ENCODE results near the gene PKN3. TPM values are rescaled to one million over a fixed set of nuclear protein-coding genes. Genes with fewer than 3 reads are reported as not detected.

PKN3 gene
- total and polyA plus RNA-seq, 9 of the 15 experiments (the other 6 are each of a cell fraction or from before 2014, with no cell fraction given): 0.82 to 49.2 (median 19.7) TPM

DNA sequence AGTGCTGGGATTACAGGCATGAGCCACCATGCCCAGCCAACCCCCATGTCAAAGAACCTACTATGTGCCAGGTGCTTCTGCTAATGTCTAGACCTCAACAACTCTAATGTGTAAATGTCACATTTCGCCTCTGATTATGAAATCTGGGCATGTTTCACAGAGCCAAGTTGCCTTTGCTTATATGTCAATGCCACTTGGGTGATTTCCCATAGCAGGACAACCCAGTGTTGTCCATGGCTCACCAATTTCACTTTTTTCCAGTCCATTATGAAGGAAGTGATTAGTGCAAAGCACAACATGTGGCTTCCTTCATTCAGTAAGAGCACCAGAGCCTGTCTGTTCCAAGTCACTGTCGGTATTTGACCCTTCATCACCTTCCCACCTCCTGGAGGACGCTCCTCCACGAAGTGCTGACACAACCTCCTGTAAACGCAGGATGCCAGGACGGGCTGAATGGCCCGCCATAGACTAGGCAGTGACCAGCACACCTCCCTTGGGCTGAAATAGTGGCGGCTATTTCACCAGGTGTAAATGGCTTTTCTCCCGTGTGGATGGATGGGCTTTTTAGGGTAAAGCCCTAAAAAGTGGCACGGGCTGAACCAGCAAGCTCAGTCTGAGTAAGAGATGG is 962 bp upstream of the PKN3 start (continued):
- TF ChIP-seq, protein P1, sequence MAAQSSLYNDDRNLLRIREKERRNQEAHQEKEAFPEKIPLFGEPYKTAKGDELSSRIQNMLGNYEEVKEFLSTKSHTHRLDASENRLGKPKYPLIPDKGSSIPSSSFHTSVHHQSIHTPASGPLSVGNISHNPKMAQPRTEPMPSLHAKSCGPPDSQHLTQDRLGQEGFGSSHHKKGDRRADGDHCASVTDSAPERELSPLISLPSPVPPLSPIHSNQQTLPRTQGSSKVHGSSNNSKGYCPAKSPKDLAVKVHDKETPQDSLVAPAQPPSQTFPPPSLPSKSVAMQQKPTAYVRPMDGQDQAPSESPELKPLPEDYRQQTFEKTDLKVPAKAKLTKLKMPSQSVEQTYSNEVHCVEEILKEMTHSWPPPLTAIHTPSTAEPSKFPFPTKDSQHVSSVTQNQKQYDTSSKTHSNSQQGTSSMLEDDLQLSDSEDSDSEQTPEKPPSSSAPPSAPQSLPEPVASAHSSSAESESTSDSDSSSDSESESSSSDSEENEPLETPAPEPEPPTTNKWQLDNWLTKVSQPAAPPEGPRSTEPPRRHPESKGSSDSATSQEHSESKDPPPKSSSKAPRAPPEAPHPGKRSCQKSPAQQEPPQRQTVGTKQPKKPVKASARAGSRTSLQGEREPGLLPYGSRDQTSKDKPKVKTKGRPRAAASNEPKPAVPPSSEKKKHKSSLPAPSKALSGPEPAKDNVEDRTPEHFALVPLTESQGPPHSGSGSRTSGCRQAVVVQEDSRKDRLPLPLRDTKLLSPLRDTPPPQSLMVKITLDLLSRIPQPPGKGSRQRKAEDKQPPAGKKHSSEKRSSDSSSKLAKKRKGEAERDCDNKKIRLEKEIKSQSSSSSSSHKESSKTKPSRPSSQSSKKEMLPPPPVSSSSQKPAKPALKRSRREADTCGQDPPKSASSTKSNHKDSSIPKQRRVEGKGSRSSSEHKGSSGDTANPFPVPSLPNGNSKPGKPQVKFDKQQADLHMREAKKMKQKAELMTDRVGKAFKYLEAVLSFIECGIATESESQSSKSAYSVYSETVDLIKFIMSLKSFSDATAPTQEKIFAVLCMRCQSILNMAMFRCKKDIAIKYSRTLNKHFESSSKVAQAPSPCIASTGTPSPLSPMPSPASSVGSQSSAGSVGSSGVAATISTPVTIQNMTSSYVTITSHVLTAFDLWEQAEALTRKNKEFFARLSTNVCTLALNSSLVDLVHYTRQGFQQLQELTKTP (IDR thresholded peaks at IDR 0.05; ENCODE audit: low read depth in 1 of 2, partially characterized antibody in 2 of 2): no peak
- TF ChIP-seq RUNX1 (IDR thresholded peaks at IDR 0.05; ENCODE audit: low read depth): no peak
- TF ChIP-seq ZNF583 (CRISPR knock-in tag; IDR thresholded peaks at IDR 0.05): no peak
- TF ChIP-seq HDAC6 (IDR thresholded peaks at IDR 0.05; ENCODE audit: low read depth, low read length): no peak
- TF ChIP-seq HCFC1 (IDR thresholded peaks at IDR 0.05; ENCODE audit: low read depth, low read length): no peak
- no peak for TF ChIP-seq ZNF224 (CRISPR knock-in tag; IDR thresholded peaks at IDR 0.05)
- TF ChIP-seq SMARCB1 (IDR thresholded peaks at IDR 0.05; ENCODE audit: insufficient read length, low read depth): no peak
- TF ChIP-seq GTF3C2 (IDR thresholded peaks at IDR 0.05; ENCODE audit: borderline replicate concordance, extremely low read depth, insufficient read length): no peak

Data from K562 (cell line).